Activated naive CD4-positive, alpha-beta T cell treated with Interleukin-2 at 50 U/mL for 16 hours (primary cell): Measurements from ENCODE around the gene OGN.

Source experiments
- DNase-seq: peaks from one replicate; pipeline ENCODE4 v3.0.0-alpha.2; 2020

Gene OGN

DNA sequence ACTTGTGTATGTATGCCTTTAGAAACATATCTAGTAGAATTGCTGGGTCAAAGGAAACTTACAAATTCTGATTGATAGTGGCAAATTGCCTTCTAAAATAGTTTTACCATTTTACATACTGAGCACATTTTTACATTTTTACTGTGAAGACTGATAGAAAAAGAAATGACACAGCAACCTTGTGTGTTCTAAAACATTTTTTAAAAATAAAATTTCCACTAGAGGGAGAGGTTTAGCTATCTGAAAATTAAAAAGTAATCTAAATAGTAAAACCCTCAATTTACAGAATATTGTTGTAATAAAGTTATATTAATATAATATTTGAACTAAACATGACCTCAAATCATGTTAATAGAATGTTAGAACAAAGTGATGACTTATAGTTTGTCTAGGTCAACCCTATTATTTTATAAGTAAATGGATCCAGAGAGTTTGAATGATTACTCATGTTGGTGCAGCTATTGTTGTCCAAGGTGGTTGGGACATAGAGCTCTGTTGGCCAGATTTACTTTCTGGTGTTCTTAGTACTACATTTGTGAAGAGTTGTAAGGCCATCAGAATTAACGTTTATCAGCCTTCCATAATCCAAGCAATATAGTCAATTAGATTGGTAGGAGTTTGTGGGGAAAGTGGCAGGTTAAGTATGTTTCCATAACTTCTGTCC lies 61.4 kb downstream of the OGN start:
- no peak for DNase-seq

DNA sequence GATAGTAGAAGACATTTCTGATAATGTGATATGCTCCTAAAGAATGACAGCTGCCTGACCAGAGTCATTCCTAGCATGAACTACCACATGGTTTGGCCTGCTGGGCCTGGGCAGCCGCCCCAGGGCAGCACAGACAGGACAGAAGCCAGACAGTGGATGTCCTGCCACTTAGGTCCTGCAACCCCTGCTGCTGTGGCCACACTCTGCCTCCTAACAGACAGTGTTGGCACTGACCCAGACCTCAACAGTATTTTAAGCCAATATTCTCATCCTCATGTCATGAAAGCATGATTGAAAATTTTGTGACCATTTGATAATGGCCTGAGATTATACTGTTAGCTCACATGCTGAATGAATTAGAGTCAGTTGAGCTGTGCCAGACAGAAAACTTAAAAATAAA lies 62.8 kb downstream of the OGN start:
- DNase-seq, result no peak

DNA sequence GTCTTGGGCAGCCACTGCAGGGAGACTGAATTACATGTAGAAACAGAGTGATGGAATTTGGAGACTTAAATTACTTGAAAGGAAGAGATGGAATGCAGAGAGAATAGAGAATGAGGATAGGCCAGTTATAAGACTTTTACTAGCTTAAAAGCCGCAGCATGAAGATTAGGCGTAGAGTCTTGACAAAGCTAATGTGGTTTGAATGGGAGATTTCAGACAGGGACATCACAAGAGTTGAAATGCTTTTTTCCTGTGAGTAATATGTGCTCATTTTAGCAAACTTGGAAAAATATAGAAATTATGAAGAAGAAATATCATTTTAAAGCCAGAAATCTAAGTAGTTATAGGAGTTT lies 71.1 kb downstream of the OGN start:
- no peak for DNase-seq
